HEK293T (cell line): Measurements from ENCODE around the gene LSMEM2.

Source experiments
- ARNT ChIP-seq: fragments of 450-650 bp; IDR thresholded peaks from 2 replicates; pipeline ENCODE4 v1.6.1; 2017; ENCODE audit warnings: mild to moderate bottlenecking
- BHLHE40 ChIP-seq: fragments of 450-650 bp; IDR thresholded peaks from 2 replicates; pipeline ENCODE4 v1.6.1; 2016; ENCODE audit warnings: mild to moderate bottlenecking, moderate library complexity, borderline replicate concordance
- ELF4 ChIP-seq: fragments of 450-650 bp; IDR thresholded peaks from 2 replicates; pipeline ENCODE4 v1.6.1; 2017; ENCODE audit warnings: antibody characterized with exemption
- FOXK2 ChIP-seq: fragments of 450-650 bp; IDR thresholded peaks from 2 replicates; pipeline ENCODE4 v1.6.1; 2016; ENCODE audit warnings: mild to moderate bottlenecking
- FOXM1 ChIP-seq: fragments of 450-650 bp; IDR thresholded peaks from 2 replicates; pipeline ENCODE4 v1.6.1; 2017; ENCODE audit warnings: mild to moderate bottlenecking, borderline replicate concordance
- HDGF ChIP-seq: fragments of 450-650 bp; IDR thresholded peaks from 2 replicates; pipeline ENCODE4 v1.6.1; 2017; ENCODE audit warnings: antibody characterized with exemption, borderline replicate concordance
- LEF1 ChIP-seq: fragments of 450-650 bp; IDR thresholded peaks from 2 replicates; pipeline ENCODE4 v1.6.1; 2017; ENCODE audit warnings: mild to moderate bottlenecking, borderline replicate concordance
- NFRKB ChIP-seq: fragments of 450-650 bp; IDR thresholded peaks from 2 replicates; pipeline ENCODE4 v1.6.1; 2016; ENCODE audit warnings: mild to moderate bottlenecking, moderate library complexity
- PKNOX1 ChIP-seq: fragments of 450-650 bp; IDR thresholded peaks from 2 replicates; pipeline ENCODE4 v1.6.1; 2016
- SP1 ChIP-seq: fragments of 450-650 bp; IDR thresholded peaks from 2 replicates; pipeline ENCODE4 v1.6.1; 2017
- SUZ12 ChIP-seq: fragments of 450-650 bp; IDR thresholded peaks from 2 replicates; pipeline ENCODE4 v1.6.1; 2016; ENCODE audit warnings: mild to moderate bottlenecking

- no peak for TF ChIP-seq BHLHE40
- no peak for TF ChIP-seq NFRKB
- no peak for TF ChIP-seq SP1
- no peak for TF ChIP-seq SUZ12
- TF ChIP-seq PKNOX1, result no peak
- no peak for TF ChIP-seq LEF1
- TF ChIP-seq ARNT, result no peak
- no peak for TF ChIP-seq FOXK2
- TF ChIP-seq ELF4, result no peak
- no peak for TF ChIP-seq FOXM1
- no peak for TF ChIP-seq HDGF
These were observed 12.1 kb upstream of the LSMEM2 start for GRCh38 chr3:50266836-50267235.
